ENCODE measurements around the gene MARCHF9.

DNA sequence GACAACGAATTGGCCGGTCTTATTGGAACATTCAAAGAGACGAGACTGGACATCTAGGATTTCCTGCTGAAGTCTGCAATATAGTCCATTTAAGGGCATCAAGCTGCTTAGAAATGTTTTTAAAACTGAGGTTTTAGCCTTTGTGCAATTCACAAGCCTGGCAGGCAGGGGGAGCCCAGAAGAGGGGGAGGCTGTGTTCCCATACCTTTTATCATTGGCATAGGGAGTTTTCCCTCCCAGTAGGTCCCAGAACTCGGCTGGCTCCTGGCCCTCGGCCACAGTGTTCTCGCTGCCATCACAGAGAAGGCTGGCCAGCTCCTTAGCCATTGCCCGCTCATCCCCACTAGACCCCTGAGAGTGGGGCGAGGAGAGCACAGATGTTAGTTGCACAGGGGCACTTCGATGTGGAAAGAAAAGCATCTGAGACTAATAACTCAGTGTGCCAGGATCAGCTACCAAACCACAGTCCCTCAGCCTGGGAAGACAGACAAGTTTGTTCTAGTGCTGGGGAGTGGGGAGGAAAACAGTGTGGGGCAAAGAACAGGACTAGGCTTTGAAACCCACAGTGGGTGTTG, 48.5 kb downstream of the MARCHF9 start:
- TF ChIP-seq EZH2 (IDR thresholded peaks at IDR 0.05) (no peak), POLR2AphosphoS5 (IDR thresholded peaks at IDR 0.05; ENCODE audit: borderline replicate concordance, low read depth, low read length) (no peak)
